HPDE6-E6E7 (cell line): ENCODE data around the gene CAMK2B.
"Not testable (repeated sequence)": the region's sequence is repeated elsewhere in the genome, so short reads cannot be mapped to it uniquely, and the experiment has no call there.

Source experiments
- DNase-seq: peaks from one replicate; pipeline ENCODE4 v3.0.0; 2011; ENCODE audit warnings: missing footprints; ENCODE audit errors: extremely low spot score

Gene CAMK2B

GRCh38 chr7:44193011-44193802, 132.2 kb downstream of the CAMK2B start:
- DNase-seq: no peak

GRCh38 chr7:44191171-44191570, 134.2 kb downstream of the CAMK2B start:
- no peak for DNase-seq

DNA sequence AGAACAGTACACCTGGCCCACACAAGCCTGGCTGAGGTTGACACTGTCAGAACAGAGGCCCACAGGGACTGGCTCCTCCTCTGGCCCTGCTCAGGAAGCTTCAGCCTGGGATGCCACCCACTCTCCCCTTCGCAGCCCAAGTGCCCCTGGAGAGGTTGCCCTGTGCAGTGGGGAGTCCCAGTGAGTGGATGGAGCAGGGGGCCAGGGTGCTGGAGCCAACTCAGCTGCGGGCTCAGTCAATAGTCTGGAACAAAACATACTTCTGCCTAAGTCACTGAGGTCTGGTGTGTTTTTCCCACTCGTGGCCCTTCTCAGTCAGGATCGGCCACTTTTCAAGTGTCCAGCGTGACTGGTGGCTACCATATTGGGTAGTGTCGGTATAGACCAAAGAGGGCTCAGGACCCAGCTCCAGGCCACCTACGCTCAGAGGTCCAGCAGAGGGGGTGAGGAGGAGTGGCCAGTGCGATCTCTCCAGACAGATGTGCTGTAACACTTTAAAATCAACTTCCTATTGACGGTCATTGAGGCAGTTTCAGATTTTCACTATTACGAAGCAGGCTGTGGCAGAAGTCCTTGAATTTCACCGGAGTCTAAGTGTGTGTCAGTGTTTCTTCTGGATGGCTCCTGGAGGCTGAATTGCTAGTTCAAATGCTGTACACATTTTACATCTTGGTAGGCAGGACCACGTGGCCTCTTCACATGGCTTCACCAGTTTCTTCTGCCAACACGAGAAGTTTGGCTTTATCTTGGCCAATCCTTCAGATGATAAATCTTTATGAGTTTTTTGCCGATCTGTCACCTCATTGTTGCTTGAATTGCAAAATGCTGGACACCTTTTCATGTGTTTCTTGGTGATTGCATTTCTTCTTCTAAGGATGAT, 135.2 kb downstream of the CAMK2B start:
- no peak for DNase-seq

GRCh38 chr7:44189286-44189992, 136.0 kb downstream of the CAMK2B start, which contains the start of gene GCK:
Gene GCK (minus strand): TSS chr7:44189439. CDS start chr7:44188953, 486 bp downstream.
- no peak for DNase-seq

DNA sequence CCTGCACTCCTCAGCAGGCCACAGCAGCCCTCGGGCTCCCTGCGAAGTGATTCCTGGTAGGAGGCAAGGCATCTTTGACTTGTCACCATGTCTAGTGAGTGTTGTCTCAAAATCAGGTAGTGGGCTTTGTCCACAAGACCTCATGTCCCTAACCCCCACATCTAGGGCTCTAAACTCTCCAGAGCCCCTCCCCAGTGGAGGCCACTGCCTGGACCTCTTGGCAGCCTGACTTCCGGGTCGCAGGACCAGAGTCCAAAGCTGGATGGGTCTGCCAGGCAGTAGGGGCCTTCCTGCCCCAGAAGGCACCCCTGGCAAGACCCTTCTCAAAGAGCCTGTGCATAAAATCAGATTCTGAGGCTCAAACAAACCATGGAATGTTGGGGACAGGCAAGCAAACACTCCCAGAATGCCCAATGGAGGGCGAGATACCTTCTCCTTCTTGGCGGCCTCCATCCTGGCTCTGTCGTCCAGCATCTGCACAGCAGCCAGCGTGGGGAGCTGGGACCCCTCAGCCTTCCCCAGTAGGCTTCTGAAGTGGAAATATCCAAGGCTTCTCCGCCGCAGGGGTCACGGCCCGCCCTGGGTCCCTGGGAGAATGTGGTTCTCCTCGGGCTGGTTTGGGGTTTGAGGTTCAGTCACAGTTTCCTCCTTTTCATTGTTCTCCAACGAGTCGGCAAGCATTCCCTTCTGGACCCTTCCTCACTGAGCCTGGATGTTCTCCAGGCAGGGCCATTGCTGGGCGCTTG, 136.7 kb downstream of the CAMK2B start:
- no peak for DNase-seq

DNA sequence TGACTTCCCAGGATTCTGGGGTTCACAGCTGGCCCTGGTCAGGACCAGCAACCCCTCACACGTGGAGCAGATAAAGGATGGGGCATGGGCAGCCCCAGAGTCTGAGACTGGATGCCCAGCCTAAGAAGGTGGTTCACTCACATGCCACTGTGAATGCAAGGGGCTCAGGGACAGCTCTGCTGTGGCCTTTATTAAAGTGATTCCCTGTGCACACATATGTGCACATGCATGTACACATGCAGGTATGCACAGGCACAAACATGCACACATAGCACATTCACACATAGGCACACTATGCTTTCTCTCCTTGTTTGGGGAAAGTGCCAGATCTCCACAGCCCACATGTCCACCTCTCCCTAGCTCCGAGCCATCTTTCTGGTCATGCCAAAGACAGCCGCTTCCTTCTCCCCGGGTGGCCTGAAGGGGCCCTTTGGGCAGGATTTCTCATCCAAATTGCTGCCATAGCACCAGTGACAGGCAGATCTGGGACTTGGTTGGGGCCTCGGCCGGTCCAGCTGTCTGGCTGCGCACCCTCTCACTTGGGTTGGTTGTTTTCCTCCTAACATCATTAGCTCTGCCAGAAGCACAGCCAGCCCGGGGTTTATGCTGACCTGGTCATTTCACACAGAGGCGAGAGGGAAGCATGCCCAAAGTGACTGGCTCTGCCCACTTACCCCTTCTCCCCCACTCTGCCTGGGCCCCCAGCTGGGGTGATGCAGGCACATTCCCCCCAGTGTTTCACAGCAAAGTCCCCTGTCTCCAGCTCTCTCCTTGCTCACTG, 137.6 kb downstream of the CAMK2B start:
- no peak for DNase-seq

DNA sequence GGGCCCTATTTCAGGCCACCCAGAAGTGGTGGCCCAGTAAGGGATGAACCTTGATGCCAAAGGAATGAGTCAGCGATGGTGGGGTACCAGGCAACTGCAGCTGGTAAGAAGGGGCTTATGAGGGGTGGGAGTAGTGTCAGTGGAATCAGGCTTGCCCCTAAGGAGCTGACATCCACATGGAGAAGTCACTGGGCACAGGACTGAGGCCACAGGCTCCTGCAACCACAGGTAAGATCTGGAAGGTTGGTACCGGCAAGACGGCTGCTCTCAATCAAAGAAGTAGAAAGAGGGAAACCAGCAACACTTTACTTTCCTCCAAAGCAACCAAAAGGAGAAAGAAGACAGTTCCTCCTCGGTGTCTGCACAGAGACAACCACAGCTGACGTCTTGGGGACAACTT, 138.7 kb downstream of the CAMK2B start:
- DNase-seq: no peak

DNA sequence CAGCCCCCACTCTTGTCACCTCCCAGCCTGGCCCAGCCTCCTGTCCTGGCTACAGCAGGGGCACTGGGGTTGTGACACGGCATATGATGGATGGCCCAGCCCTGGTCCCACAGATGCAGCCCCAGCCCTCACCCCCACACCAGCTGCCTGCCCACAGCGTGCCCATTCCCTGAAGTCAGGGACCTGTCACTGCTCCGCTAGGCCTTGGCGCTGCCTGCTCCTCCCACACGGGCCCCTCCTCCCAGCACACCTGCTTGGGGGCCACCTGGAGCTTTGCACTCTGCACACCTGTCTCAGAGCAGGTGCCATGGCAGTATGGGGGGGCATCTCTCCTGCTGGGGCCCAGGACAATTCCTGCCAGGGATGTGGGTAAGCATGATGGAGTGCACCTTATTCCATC, 139.7 kb downstream of the CAMK2B start:
- no peak for DNase-seq

DNA sequence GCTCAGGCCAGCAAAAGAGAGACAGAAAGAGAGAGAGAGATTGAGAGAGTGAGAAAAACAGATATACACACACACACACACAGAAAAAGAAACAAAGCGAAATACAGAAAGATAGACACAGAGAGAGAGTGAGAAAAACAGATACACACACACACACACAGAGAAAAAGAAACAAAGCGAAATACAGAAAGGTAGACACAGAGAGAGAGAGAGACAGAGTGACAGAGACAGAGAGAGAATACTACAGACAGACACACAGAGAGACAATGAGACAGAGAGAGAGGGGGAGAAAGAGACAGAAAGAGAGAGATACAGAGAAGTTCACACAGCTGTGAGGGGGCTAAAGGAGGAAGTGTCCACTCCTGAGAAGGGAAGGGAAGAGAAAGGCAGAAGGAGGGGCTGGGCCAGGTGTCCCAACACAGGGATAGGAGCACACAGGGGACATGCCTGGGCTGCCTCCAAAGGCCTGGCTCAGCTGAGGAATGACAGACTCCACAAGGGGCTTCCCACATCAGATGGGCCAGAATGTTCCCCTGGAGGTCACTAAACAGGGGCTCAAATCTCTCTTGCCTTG, 140.4 kb downstream of the CAMK2B start:
- no peak for DNase-seq

DNA sequence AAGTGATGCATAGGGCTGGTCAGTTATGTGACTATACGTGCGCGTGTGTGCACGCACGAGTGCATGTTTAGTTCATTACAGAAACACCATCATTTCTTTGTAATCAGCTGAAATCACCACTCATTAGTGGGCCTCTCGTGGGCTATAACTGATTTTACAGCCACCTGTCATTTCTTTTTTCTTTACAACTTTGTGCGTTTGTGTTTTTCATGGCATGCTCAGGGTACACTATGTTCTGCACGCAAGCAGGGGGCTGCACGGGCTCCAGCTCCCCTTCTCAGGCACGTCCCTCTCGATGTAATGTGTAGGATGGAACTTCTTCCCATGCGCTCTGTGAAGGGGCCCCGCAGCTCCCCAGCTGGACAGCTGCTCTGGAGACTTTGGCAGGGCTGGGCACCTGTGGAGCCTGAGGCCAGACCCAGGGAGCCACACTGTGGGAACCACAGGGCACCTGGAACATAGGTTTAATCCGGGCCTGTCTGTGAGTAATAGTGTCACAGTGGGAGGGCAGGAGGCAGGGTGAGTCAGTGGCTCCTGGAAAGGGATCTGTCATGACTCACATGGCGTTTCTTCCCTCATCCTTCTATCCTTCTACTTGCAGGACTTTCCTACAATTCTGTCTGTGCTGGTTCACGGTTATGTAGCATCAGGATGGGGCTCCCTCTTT, 141.1 kb downstream of the CAMK2B start:
- peak; percentile 95 for DNase-seq

GRCh38 chr7:44183386-44183785, 142.0 kb downstream of the CAMK2B start:
- DNase-seq: no peak

- DNase-seq: no peak
Measured at GRCh38 chr7:44182827-44183226, 142.6 kb downstream of the CAMK2B start.

DNA sequence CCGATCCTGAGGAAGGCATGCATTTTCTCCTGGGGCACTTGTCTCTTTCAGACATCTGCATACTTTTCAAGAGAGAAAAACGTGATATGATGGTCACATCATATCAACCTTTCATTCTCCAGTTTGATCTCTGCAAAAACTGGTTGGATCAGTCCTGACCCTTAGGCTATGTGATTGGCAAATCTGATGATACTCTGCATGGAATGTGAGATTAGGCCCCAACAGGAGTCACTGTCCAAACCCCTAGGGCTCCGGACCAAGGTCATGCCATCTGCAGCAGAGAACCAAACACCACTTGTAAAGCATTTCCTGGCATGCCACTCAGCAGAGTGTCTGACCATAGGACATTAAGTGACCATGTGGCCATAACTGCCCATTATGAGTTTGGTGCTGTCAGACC, 144.8 kb downstream of the CAMK2B start:
- no peak for DNase-seq

DNA sequence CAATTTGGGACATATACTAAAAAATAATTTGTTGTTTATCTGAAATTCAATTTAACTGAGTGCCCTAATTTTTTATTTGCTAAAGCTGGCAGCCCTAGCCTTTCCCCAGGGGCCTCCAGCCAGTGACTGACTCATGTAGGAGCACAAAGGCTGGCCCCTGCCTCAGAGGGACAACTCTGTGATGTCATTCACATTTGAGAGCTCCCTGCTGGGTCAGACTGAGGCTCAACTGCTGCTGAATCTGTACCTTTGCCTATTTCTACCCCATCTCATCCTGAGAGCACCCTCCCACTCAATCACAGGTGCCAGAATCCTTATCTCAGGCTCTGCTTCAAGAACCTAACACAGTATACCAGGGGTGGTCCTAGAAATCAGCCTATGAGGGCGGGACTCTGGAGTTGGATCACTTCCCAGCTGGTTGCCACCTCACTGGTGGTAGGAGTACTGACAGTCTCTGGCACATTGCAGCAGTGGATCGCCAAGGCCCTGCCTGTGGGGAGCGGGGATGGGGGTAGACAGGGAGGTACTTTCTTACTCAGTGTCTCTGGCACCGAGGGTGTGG, 147.7 kb downstream of the CAMK2B start:
- DNase-seq: no peak

DNA sequence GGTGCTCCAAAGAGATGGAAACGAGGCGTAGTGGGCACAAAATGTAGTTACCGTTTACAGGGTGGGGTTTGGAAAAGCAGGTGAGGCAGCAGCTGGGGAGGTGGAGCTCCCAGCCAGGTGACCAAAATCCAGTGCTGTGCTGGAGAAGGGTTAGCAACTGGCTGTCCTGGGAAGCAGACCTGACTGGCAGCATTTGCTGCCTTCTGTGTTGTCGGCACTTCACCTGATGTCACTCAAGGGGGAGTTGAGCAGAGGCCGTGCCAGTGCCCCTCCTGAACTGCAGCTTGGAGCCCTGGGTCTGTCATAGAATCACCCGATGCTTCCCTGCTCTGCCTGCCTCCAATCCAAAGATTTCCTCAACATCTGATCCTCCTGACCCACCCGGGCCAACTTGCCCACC, 148.9 kb downstream of the CAMK2B start:
- no peak for DNase-seq

DNA sequence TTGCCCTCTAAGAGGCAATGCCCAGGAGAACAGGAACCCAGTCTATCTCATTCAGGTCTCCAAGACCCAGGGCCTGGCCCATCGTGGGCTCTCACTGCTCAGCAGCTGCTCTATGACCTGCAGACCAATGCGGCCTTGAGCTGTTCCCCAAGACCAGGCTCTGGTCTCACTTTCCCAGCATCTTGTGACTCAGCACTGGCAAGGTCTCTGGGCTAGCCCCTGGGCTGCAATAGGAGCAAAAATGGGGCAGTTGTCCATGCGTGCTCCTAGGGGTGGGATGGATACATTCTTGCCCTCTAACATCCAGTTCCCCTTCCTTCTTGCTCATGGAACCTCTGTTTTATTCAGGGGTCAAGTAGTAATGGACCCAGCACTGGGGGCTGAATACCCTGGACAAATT, 149.7 kb downstream of the CAMK2B start:
- no peak for DNase-seq

DNA sequence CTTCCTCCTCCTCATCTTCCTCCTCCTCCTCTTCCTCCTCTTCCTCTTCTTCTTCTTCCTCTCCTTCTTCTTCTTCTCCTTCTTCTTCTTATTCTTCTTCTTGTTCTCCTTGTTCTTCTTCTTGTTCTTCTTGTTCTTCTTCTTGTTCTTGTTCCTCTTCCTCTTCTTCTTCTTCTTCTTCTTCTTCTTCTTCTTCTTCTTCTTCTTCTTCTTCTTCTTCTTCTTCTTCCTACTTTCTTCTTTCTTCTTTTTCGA, 150.8 kb downstream of the CAMK2B start:
- not testable (repeated sequence) for DNase-seq

DNA sequence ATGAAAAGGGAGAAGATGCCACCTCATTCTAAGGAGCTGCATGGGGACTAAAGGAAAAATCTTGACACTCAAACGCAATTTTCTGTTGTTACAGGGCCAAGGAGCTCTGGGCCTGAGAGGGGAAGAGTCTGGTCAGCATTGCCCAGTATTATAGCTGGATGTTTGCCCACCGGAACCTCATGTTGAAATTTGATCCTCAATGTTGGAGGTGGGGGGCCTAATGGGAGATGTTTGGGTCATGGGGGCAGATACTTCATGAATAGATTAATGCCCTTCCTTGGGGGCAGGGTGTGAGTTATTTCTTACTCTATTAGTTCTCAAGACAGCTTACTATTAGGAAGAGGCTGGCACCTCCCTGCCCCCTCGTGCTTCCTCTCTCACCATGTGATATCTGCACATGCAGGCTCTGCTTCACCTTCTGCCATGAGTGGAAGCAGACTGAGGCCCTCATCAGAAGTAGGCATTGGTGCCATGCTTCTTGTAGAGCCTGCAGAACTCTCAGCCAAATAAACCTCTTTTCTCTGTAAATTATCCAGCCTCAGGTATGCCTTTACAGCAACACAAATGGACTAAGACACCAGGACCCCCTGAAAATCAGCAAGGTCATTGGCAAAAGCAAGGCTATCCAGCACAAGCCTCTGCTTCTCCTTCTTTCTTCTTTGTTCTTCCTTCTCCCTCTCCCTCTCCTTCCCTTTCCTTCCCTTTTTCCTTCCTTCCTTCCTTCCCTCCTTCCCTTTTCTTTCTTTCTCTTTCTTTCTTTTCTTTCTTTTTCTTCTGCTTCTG, 151.3 kb downstream of the CAMK2B start:
- DNase-seq: no peak
